Gastroesophageal sphincter (tissue), 4 donors: ENCODE data around the gene HPSE2. TPM values are rescaled to one million over a fixed set of nuclear protein-coding genes. Genes with fewer than 3 reads are reported as not detected.

Experiments
- ATAC-seq: fragments of 150-250 bp; one replicate; pipeline ENCODE4 v1.9.1; 2016; ENCODE audit warnings: mild to moderate bottlenecking, moderate library complexity
- H3K27ac ChIP-seq, 4 donors: fragments of 200-600 bp; sonication (generic) in 3 of 4; 1 replicate in 3 of 4; 2 replicates in 1 of 4; pipeline ENCODE4 v1.5.1; 2016 to 2019
- H3K27me3 ChIP-seq: fragments of 200-600 bp; sonication (generic); one replicate; pipeline ENCODE4 v1.5.1; 2019
- H3K36me3 ChIP-seq, 2 donors: fragments of 200-600 bp; sonication (generic); one replicate each; pipeline ENCODE4 v1.5.1; 2019; ENCODE audit warnings: control low read depth in 1 of 2
- H3K4me1 ChIP-seq, 3 donors: fragments of 200-600 bp; sonication (generic); 1 replicate in 2 of 3; 2 replicates in 1 of 3; pipeline ENCODE4 v1.5.1; 2016 to 2019; ENCODE audit warnings: control low read depth in 2 of 3
- H3K4me3 ChIP-seq, 2 donors: fragments of 200-600 bp; sonication (generic); one replicate each; pipeline ENCODE4 v1.5.1; 2019; ENCODE audit warnings: mild to moderate bottlenecking in 1 of 2, moderate library complexity in 1 of 2
- H3K9me3 ChIP-seq, 3 donors: fragments of 200-600 bp; sonication (generic); one replicate each; pipeline ENCODE4 v1.5.1; 2017 to 2019; ENCODE audit warnings: control low read depth in 2 of 3
- EP300 ChIP-seq: sonication (generic); formaldehyde crosslinking; IDR thresholded peaks from one replicate; pipeline ENCODE4 v1.6.1; 2017; ENCODE audit warnings: antibody characterized with exemption, mild to moderate bottlenecking
- POLR2A ChIP-seq, 2 donors: fragments of 450-650 bp; IDR thresholded peaks; one replicate each; pipeline ENCODE4 v1.6.1; 2017; ENCODE audit warnings: antibody characterized with exemption in 2 of 2, mild to moderate bottlenecking in 2 of 2, moderate library complexity in 1 of 2
- POLR2AphosphoS5 ChIP-seq: sonication (generic); formaldehyde crosslinking; IDR thresholded peaks from one replicate; pipeline ENCODE4 v1.6.1; 2017; ENCODE audit warnings: antibody characterized with exemption
- WGBS, 2 donors: methylation state at CpG; one replicate each; pipeline ENCODE4 v1.1.5; 2018; ENCODE audit warnings: low coverage in 1 of 2; 5-methylcytosine and 5-hydroxymethylcytosine counted together
- total RNA-seq, 4 donors: library from RNA; depleted of rRNA; stranded (reverse); fragments of >200 nt; gene quantifications; one replicate each; pipeline ENCODE4 v1.1.0, GENCODE V29; 2016
- TF ChIP-seq, protein P1 (sequence below), 4 experiments: fragments of 200-600 bp in 2 of 4; fragments of 450-650 bp in 2 of 4; sonication (generic) in 1 of 4; IDR thresholded peaks; one replicate each; pipeline ENCODE4 v1.5.1; 2017 to 2019; ENCODE audit warnings: antibody characterized with exemption in 4 of 4, mild to moderate bottlenecking in 2 of 4, moderate library complexity in 2 of 4

The HPSE2 gene
- total RNA-seq, 4 donors from 2014 or later, result 19.1 to 74.5 (median 58.8) TPM

DNA sequence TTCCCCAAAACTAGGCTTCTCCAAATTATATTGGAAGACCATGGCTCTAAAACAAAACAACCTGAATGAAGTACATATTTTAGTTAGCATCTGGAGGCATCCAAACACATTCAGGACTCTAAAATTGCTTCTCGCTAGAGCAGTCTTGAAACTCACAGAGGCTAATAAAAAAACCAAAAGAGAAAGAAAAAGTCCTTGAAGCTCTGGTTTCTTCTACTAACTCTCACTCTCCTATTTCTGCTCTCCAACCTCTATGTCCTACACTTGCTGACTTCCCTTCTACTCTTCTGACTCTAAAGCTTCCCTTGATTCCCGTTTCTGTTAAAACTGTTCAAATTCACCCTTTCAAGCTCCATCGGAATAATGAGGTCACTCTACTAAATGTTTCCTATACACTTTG is 418.3 kb downstream of the HPSE2 start:
- WGBS, 2 donors, result 76 to 86% methylated on average over 3 of the region's 3 CpGs
- H3K4me1 ChIP-seq, result no peaks in the 10 kb centered on the region
- no peaks in the 10 kb centered on the region for H3K36me3 ChIP-seq
- no peak for ATAC-seq
- no peak overlapping the region for H3K4me3 ChIP-seq
- no peaks in the 10 kb centered on the region for H3K9me3 ChIP-seq
- H3K27ac ChIP-seq, result no peak overlapping the region
- H3K27me3 ChIP-seq, result no peaks in the 10 kb centered on the region
- TF ChIP-seq EP300 (no peak), POLR2AphosphoS5 (no peak), POLR2A (IDR thresholded peaks at IDR 0.05) (no peak)
- TF ChIP-seq, protein P1, sequence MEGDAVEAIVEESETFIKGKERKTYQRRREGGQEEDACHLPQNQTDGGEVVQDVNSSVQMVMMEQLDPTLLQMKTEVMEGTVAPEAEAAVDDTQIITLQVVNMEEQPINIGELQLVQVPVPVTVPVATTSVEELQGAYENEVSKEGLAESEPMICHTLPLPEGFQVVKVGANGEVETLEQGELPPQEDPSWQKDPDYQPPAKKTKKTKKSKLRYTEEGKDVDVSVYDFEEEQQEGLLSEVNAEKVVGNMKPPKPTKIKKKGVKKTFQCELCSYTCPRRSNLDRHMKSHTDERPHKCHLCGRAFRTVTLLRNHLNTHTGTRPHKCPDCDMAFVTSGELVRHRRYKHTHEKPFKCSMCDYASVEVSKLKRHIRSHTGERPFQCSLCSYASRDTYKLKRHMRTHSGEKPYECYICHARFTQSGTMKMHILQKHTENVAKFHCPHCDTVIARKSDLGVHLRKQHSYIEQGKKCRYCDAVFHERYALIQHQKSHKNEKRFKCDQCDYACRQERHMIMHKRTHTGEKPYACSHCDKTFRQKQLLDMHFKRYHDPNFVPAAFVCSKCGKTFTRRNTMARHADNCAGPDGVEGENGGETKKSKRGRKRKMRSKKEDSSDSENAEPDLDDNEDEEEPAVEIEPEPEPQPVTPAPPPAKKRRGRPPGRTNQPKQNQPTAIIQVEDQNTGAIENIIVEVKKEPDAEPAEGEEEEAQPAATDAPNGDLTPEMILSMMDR (IDR thresholded peaks at IDR 0.05), result no peak

DNA sequence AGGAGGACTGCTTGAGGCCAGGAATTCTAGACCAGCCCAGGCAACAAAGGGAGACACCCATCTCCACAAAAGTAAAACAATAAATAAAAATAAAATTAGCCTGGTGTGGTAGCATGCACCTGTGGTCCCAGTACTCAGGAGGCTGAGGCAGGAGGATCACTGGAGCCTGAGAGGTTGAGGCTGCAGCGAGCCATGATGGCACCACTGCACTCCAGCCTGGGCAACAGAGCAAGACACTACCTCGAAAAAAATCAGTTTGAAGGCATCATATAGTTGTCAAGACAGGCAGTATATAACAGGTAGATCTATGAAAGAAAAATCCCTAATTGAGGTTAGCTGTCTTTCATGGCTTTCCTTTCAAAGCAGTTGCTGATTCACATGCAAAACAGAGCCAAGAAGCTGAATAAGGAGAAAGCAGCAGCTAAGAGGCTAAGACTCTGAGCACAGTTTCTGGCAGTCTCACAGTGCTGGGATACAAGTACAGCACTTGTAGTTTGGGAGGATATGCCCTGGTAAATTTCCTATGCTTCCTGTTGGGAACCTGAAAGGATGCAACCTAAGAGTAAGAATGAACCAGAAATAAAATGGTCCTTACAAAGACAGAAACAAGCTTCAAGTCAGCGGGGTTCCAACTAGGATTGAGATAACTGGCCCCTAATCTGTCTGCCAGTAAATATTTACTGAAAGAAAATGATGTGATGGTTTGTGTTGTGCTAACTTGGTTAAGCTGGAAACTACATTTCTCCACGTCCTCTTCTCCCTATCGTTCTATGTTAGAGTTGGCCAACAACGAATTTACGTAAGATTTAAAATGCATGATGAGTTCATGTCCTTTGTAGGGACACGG is 420.4 kb downstream of the HPSE2 start:
- TF ChIP-seq, protein P1 (IDR thresholded peaks at IDR 0.05), result no peak
- TF ChIP-seq EP300 (no peak), POLR2A (IDR thresholded peaks at IDR 0.05) (no peak), POLR2AphosphoS5 (no peak)
- ATAC-seq, result no peak
- H3K36me3 ChIP-seq, result no peaks in the 10 kb centered on the region
- H3K27ac ChIP-seq, result no peak overlapping the region
- no peaks in the 10 kb centered on the region for H3K4me1 ChIP-seq
- WGBS, 2 donors, result 55 to 70% methylated on average over 7 to 8 of the region's 8 CpGs
- H3K9me3 ChIP-seq, result no peaks in the 10 kb centered on the region
- H3K27me3 ChIP-seq, result no peaks in the 10 kb centered on the region
- no peak overlapping the region for H3K4me3 ChIP-seq

DNA sequence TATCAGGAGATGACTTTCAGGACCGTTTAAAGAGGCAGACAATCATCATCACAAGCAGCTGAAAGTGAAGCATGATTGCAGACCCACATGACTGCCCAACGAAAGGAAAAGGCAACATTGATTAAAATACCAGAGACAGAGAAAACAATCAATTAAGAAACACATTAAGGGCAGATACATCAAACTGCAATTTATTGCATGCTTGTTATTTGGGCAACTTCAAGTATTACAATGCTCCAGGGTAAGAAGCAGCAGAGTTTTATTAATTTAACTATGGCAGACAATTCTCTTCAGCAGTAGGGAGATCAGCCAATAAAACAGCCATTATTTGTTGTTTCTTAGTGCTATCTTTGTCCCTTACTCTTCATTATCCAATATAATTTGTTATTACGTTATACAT is 421.2 kb downstream of the HPSE2 start:
- Histone ChIP-seq H3K36me3 (no peaks in the 10 kb centered on the region), H3K4me1 (no peaks in the 10 kb centered on the region), H3K27ac (no peak overlapping the region), H3K27me3 (no peaks in the 10 kb centered on the region), H3K4me3 (no peak overlapping the region), H3K9me3 (no peaks in the 10 kb centered on the region)
- 0 to 44% methylated on average over 1 to 2 of the region's 3 CpGs for WGBS, 2 donors
- TF ChIP-seq POLR2A (IDR thresholded peaks at IDR 0.05), result no peak
- TF ChIP-seq EP300, result no peak
- ATAC-seq, result no peak

DNA sequence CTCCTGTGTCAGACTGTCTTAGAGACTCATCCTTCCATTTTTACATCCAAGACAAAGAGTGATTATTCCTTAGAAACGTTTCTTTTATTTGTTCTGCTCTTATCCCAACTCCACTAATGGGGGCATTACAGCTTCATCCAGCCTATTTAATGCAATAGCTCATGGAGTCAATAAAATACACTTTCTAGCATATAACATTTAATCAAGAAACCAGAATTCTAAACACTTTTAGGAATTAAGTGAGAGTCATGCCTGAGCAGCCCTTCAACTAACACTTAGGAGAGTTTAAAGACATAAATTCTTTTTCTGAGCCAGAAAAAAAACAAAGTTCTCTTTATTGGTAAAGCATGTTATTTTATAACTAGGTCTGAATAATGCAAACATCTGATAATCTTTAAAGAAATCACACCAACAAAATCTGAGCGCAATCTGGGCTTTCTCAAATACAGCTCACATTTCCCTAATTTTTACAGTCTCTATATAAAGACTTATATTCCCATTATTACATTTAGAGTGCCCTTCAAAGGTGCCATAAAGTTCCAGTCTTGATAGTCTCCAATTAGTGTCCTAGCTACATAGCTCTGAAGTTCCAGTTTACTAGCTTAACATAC is 427.3 kb downstream of the HPSE2 start:
- Histone ChIP-seq H3K4me1 (no peaks in the 10 kb centered on the region), H3K27me3 (no peaks in the 10 kb centered on the region), H3K9me3 (no peaks in the 10 kb centered on the region), H3K27ac (no peak overlapping the region), H3K36me3 (no peaks in the 10 kb centered on the region), H3K4me3 (no peak overlapping the region)
- TF ChIP-seq, protein P1 (IDR thresholded peaks at IDR 0.05), result no peak
- TF ChIP-seq POLR2AphosphoS5, result no peak
- no peak for TF ChIP-seq EP300
- TF ChIP-seq POLR2A (IDR thresholded peaks at IDR 0.05), result no peak
- ATAC-seq, result no peak
- WGBS, 2 donors, result 67 to 71% methylated on average over 2 of the region's 2 CpGs

DNA sequence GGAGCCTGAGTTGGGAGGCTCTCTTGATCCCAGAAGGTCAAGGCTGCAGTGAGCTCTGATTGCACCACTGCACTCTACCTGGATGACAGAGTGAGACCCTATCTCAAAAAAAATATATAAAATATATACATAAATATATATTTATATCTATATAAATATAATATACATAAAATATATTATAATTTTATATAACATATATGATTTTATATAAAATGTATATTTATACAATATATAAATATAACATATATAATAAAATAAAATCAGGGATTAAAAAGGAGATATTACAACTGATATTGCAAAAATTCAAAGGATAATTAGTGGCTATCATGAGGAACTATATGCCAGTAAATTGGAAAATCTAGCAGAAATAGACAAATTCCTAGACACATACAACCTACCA is 435.4 kb downstream of the HPSE2 start:
- Histone ChIP-seq H3K27ac (no peak overlapping the region), H3K4me3 (no peak overlapping the region), H3K36me3 (no peaks in the 10 kb centered on the region), H3K4me1 (no peaks in the 10 kb centered on the region), H3K27me3 (no peaks in the 10 kb centered on the region), H3K9me3 (no peaks in the 10 kb centered on the region)
- TF ChIP-seq POLR2A (IDR thresholded peaks at IDR 0.05) (no peak), POLR2AphosphoS5 (no peak)
- TF ChIP-seq, protein P1 (IDR thresholded peaks at IDR 0.05), result no peak
- ATAC-seq, result no peak
